Left lobe of liver (tissue), 2 donors: ENCODE data around the gene C10orf90. TPM values are rescaled to one million over a fixed set of nuclear protein-coding genes. Genes with fewer than 3 reads are reported as not detected.

Experiments
- ATAC-seq: fragments of 200-7000 bp; cut with Tn5 transposase; one replicate; pipeline ENCODE4 v1.9.1; 2020; ENCODE audit warnings: mild to moderate bottlenecking, moderate library complexity
- DNase-seq: peaks from one replicate; pipeline ENCODE4 v3.0.0-alpha.2; 2020; ENCODE audit warnings: low spot score
- total RNA-seq: library from RNA; stranded (reverse); gene quantifications from one replicate; pipeline ENCODE4 v1.2.1, GENCODE V29; 2021
- donor health status: DM: no; HTN: no; CAD: no; lungs with moderate emphysema.
- donor health status: DM: no; HTN: yes; CAD: no.

C10orf90 gene
- total RNA-seq, 1 donor from 2014 or later = 0.18 TPM

GRCh38 chr10:126592901-126593300, 77.6 kb downstream of the C10orf90 start:
- DNase-seq = no peak
- ATAC-seq = no peak

- ATAC-seq (no peak), DNase-seq (no peak)
Measured at GRCh38 chr10:126588024-126588423, 82.5 kb downstream of the C10orf90 start.

GRCh38 chr10:126586878-126587277, 83.6 kb downstream of the C10orf90 start:
- ATAC-seq (no peak), DNase-seq (no peak)

DNA sequence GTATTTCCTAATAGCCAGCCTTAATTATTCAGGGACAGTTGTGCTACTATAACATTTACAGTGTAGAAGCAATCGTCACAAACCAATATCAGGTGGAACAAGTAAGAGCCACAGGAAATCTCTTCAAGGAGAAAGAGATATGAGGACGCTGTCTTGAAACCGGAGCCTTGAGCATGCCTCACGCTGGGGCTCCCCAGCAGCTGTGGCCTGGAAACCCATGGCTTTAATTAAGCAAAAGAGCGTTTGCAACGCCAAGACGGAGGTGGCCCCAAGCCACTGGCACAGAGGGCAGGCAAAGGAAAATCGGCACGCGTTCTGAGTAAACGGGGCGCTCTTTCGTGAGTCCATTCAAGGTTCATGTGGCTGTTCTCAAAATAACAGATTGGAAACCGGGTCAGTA, 84.4 kb downstream of the C10orf90 start:
- DNase-seq (no peak), ATAC-seq (no peak)

DNA sequence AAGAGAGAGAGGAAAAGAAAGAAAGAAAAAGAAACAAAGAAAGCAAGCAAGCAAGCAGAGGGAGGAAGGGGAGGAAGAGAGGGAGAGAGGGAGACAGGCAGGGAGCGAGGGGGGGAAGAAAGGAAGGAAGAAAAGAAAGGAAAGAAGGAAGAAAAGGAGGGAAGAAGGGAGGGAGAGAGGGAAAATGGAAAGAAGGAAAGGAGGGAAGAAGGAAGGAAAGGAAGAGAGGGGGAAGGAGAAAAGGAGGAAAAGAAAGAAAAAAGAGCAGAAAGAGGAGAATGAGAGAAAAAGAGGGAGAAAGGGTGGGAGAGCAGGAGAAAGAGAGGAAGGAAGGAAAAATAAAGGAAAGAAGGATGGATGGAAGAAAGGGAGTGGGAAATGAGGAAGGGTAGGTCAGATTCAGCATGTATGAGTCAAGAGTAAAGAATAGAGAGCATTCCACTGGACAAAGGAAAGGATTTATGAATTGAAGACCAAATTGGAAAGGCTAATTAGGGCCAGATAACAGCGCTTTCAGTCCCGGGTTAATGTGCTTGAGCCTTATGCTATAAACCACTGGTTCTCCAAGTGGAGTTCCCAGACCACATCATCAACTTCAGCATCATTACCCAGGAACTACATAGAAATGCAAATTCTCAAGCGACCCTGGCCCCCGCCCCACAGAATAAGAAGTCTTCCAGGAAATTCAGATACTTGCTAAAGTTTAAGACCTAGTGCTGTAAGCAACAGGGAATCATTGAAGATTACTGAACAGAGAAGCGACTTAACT, 85.1 kb downstream of the C10orf90 start:
- no peak for ATAC-seq

DNA sequence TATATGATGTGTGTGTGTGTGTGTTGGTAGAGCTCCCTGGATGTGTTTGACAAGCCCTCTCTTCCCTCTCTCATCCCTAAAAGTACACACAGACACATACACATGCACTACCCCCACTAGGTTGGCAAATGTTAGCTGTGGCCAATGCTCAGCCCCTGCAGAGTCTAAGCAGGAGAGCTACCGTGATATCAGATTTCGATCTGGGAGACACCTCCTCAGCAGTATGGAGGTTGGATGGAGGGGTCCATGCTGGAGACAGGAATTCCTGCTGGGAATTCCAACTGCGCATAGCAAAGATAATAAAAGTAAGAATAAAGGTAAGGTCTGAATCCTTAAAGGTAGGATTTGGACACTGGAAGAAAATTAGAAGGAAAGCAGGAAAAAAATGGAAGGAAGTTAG, 85.7 kb downstream of the C10orf90 start:
- ATAC-seq = no peak
- DNase-seq = no peak

More for the DNA sequence above, 85.1 kb downstream of the C10orf90 start:
- no peak for DNase-seq

DNA sequence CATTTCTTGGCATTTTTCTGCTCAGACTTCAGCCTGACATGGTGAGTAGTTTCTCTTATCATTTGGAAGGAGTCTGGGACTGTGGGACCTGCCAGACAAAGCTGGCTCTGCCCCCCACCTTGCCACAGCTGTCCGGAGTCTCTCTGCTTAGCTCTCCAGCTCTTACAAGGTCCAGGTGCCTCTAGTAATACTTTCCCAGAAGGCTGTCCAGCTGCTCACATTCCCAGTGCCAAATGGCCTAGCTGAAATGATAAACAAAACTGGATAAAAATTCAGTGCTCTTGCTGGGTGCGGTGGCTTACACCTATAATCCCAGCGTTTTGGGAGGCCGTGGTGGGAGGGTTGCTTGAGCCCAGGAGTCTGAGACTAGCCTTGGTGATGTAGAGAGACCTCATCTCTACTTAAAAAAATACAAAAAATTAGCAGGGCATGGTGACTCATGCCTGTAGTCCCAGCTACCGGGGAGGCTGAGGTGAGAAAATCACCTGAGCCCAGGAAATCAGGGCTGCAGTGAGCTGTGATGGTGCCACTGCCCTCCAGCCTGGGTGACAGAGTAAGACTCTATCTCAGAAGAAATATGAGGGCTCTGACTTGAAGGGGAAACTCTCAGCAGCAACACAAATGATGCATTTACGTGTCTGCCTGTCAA, 86.8 kb downstream of the C10orf90 start:
- ATAC-seq (no peak), DNase-seq (no peak)

DNA sequence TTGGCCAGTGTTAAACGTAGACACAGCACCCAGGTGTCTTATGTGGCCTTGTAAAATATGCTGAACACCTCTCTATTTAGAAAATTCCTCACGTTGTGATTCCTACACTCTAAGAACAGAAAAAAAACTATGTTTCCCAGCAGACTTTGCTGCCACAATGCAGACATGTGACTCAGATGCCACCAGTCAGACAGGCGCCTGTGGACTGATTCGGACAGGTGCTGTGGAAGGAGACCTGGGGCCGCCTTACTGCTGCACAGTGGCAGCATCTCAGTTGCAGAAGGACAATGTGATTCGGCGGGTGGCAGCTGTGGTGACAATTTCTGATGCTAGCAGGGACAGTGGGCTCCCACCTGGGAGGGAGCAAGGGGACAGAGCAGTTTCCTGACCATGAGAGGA, 88.8 kb downstream of the C10orf90 start:
- ATAC-seq (no peak), DNase-seq (no peak)

GRCh38 chr10:126580873-126581647, 89.4 kb downstream of the C10orf90 start:
- ATAC-seq = no peak
- DNase-seq = no peak

DNA sequence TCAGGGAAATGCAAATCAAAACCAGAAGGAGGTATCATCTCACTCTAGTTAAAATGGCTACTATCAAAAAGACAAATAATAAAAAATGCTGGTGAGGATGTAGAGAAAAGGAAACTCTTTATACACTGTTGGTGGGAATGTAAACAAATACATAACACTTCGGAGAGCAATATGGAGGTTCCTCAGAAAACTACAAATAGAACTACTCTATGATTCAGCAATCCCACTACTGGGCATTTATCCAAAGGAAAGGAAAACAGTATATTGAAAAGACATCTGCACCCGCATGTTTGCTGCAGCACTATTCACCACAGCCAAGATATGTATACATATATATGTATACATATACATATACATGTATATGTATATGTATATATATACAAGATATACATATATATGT, 94.2 kb downstream of the C10orf90 start:
- ATAC-seq = no peak
- no peak for DNase-seq

- ATAC-seq (no peak), DNase-seq (no peak)
Measured at GRCh38 chr10:126570621-126571602, 99.6 kb downstream of the C10orf90 start.

DNA sequence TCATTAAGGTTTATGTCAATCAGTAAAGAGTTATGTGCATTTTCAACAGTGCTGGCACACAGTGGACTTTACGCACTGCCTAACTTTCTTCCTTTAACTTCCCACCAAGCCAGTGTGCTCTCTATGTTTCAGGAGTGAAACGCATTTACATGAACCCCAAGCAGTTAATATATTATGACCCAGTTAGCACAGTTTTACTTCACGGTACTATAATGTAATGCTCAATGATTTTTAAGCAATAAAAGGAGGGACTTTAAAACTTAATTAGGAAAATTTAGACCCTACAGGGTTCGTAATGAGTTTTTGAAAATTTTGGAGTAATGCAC, 100.3 kb downstream of the C10orf90 start:
- DNase-seq (no peak), ATAC-seq (no peak)

DNA sequence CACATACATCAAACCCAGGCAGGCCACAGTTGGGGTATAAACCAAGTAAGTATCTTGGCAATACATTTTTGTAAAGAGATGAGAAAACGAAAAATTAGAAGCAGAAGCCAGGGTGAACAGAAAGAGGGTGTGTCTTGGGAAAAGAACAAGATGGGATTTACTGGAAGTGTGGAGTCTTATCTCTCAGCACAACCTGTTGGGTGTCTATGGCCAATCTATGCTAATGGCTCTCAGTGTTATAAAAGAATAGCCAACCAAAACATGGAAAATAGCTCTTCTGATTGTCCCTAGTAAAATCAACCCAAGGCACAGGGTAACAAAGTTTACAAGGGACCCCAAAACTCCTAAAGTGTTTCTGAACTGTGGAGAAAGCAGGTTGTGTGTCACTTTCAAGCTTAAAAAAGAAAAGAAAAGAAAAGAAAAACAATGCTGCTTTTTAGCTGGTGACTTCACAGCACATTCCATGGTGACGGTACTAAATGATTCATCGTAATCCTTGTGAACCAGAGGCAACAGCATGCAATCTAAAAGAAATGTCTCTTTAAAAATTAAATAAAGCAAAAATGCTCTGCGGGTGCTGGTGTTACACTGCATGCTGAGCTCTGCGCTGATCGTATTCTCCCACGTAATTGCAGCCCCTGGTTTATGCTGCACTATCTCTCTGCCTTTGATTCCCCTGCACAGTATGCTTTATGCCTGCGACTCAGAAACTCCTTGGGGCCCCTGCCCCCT, 100.8 kb downstream of the C10orf90 start:
- no peak for DNase-seq

GRCh38 chr10:126568809-126569385, 101.6 kb downstream of the C10orf90 start:
- ATAC-seq = no peak
- DNase-seq = no peak

More for the DNA sequence above, 100.8 kb downstream of the C10orf90 start:
- no peak for ATAC-seq

GRCh38 chr10:126565871-126566270, 104.6 kb downstream of the C10orf90 start:
- no peak for DNase-seq
- ATAC-seq = no peak

GRCh38 chr10:126565441-126565840, 105.1 kb downstream of the C10orf90 start:
- DNase-seq (no peak), ATAC-seq (no peak)

DNA sequence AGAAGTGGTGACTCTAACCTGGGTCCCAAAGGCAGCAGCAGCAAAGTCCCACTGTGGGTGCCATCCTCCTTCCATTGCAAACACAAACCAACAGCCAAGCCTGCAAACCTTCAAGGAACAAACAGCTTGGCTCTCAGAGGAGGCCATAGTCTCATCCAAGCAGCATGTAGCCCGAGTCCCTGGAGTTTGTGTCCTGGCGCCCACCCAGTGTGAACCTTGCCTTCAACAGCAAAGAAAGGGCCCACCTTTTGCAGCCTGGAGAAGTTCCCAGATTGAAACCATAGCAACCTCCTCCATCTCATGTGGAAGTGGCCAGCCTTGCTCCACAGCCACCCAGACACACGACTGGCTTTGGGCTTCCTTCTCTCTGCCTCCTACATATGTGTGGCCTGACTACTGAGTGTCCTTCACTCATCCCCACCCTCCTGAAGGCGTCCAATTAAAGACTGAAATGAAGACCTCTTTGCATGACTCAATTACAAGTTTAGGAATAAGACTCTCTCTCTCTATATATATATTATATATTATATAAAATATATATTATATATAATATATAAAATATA, 106.1 kb downstream of the C10orf90 start:
- ATAC-seq = no peak

DNA sequence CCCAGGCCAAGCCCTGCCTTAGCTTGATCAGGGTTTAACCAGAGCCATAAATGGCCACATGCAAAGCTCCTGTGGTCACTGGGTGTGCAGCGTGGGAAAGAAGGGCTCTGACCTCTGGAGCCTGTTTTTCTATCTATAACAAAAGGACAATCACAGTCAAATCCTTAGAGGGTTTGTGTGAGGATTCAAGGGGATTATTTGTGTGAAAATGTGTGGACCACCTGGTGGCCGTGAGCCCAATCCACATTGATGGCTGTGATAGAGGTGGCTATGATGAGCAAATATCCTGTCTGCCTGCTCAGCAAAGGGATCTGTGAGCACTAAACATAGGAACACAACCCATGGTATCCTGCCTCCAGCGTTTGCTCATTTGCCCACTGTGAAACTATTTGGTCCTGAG, 107.1 kb downstream of the C10orf90 start:
- DNase-seq (no peak), ATAC-seq (no peak)

More for the DNA sequence above, 106.1 kb downstream of the C10orf90 start:
- no peak for DNase-seq
